Right ventricle myocardium superior (tissue), 1 donor: ENCODE data around the gene RTL9. TPM values are rescaled to one million over a fixed set of nuclear protein-coding genes. Genes with fewer than 3 reads are reported as not detected.
"Not testable (repeated sequence)": the region's sequence is repeated elsewhere in the genome, so short reads cannot be mapped to it uniquely, and the experiment has no call there.

Source experiments
- ATAC-seq: fragments of 200-7000 bp; cut with Tn5 transposase; one replicate; pipeline ENCODE4 v1.9.1; 2020; ENCODE audit warnings: mild to moderate bottlenecking; ENCODE audit not compliant: poor library complexity
- DNase-seq: peaks from one replicate; pipeline ENCODE4 v3.0.0-alpha.2; 2020
- intact Hi-C: fragments of 100-400 bp; cut with DNase I; formaldehyde crosslinking; loops from one replicate; pipeline ENCODE4 v1.11.2; 2022
- total RNA-seq: library from RNA; stranded (reverse); fragmentation: NEBNext Ultra II Directional; extraction: Animal tissue kit (Norgen Biotek cat#: 25700); gene quantifications from one replicate; pipeline ENCODE4 v1.2.1, GENCODE V29; 2021
- donor health status: DM: no; HTN: yes; CAD: no; lungs with severe emphysema.

RTL9 gene
- total RNA-seq, 1 donor from 2014 or later, result 0.35 TPM

DNA sequence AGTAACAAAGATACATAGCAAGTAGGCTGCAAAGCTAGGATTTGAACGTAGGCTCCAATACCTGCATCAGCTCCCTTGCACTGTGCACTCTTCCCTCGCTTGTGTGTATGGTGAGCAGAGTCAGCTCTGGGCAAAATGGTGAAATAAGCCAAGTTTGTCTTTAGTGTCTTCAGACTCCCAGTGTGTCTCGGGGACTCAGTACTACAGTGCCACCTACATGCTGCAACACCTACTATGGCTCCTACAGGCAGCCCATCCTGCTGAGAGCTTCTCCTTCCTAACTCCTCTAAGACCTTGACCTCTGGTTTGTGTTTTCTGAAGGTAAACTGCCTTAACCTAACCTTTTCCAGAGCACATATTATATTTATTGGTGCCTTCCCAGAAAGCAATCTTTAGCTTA lies 42.5 kb downstream of the RTL9 start:
- ATAC-seq (no peak), DNase-seq (no peak)
- intact Hi-C loops, result no loop called here

DNA sequence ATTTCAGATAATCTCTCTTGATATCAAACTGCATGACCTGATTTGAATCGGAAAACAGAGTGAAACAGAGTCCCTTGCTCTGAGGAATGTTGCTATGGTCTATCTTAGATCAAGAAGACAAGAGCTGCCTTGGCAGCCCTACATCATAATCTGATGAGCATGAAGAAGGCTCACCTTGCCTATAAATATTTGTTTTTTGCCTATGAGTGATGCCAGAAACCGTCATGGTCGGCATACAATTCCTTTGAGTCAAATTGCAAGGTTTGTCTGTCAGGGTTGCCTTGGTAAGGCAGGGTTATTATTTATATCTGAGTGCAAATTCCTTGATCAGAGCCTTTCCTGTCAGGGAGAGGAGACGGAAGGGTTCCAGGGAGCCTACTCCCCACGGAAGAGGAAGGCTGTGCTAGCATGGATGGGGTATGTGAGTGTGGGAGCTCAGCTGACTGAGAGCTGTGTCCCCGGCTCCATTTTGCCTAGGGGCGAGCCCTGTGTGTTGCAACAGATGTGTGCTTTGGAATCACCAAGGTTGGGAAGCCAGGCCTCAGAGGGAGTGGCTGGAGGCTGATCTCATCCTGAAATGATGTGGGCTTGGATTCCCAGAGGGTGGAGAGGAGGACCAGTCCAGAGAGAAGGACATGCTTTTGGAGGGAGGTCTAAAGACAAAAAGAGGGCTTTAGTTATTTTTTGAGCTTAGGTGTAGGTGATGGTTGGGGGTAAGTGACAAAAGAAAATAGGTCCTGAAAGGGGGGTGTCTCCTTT lies 43.6 kb downstream of the RTL9 start:
- intact Hi-C loops, result no loop called here
- peak; percentile 60 for DNase-seq
- peak; percentile 71 for ATAC-seq

DNA sequence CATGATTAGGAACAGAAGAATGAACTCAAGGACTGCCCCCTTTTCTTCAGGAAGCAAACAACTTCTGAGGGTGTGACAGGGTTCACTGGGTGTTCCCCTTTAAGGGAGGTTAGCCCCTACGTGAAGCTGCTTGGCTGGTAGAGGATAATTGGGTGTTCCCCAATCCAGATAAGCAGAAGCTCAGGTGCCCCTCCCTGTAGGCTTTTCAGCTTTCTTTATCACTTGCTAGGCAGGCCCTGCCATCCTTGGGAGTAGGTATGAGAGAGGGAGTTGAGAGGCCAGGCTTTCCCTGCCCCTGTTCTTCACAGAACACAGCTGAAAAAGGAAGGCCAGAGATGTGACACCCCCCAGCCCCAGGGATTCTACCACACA lies 44.2 kb downstream of the RTL9 start:
- ATAC-seq, result no peak
- DNase-seq, result no peak
- intact Hi-C loops, result no loop called here

DNA sequence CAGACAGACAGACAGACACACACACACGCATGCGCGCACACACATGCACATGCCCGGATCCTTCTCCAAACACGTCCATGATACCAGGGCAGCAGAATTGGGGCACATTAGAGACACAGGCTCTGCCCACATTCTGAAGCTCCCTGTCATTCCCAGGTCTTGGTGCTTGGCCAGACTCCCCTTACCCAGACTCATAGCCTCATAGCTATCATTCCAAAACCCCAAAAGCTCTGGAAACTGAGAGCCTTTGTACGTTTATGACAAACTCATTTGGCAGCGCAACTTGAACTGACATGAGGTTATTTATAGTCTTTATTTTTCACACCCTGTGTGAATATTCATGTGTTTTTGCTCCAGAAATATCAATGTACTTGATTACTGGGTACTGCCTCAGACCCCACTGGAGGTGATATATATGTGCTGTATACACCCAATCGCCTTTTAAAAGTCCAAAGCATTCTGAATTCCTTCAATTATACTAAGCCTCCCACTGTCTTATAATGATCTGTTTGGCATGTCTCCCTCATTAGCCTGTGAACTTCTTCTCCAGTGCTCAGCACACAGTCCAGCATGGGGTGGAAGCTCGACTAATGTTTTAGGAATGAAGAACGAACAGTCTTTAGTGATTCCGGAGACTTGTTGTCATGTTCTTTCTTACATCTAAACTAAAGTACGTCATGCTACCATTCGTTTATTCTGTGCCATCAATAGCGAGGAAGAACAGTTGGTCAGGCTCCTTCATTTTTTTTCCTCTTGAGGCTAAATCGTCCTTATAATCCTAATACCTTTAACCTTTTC lies 45.0 kb downstream of the RTL9 start:
- intact Hi-C loops, result no loop called here
- no peak for ATAC-seq
- DNase-seq, result no peak

DNA sequence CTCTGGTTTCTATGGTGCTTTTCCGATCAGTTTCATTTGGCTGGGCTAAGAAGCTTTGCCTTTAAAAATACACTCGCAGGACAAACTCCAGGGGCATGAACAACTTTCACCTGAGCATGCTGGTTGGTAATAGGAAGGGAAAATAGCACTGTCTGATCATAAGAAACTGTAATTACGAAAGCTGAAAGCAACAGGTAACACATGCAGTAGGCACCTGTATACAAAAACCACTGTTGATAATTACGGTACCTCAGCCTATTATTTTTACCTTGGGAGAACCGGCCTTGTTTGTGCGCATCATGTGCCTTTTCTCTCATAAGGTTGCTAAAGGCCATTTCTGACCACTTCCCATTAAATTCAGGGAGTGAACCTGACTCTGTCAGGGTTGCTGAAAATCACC lies 45.7 kb downstream of the RTL9 start:
- DNase-seq (no peak), ATAC-seq (no peak)
- intact Hi-C loops, result no loop called here

DNA sequence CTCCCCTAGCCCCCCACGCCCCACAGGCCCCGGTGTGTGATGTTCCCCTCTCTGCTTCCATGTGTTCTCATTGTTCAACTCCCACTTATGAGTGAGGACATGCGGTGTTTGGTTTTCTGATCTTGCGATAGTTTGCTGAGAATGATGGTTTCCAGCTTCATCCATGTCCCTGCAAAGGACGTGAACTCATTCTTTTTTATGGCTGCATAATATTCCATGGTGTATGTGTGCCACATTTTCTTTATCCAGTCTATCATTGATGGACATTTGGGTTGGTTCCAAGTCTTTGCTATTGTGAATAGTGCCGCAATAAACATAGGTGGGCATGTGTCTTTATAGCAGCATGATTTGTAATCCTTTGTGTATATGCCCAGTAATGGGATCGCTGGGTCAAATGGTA lies 47.6 kb downstream of the RTL9 start:
- intact Hi-C loops, result loop anchor here (5.0 kb wide), 1 partner anchor 249 kb away; no protein-coding TSS in a partner anchor
- DNase-seq, ATAC-seq: not testable (repeated sequence)

DNA sequence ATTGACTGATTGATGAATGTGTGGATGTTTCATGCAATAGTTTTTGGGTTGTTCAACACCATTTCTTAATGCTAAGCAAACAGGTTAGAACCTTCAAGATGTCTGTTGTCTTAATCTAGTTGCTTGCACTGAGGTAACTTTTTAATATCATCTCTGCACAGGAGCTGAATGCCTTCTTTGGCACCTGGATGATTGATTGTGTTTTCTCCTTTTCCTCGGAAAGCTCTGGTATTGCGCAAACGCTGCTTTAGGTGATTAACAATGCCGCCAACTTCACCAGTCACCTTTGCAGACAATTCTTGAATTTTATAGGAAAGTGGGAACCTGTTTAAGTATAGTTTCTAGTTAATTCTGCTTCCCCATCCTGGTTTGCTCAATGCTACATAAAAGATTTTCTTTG lies 48.2 kb downstream of the RTL9 start:
- DNase-seq (no peak), ATAC-seq (no peak)
- intact Hi-C loops, result loop anchor here (5.0 kb wide), 1 partner anchor 250 kb away; no protein-coding TSS in a partner anchor

DNA sequence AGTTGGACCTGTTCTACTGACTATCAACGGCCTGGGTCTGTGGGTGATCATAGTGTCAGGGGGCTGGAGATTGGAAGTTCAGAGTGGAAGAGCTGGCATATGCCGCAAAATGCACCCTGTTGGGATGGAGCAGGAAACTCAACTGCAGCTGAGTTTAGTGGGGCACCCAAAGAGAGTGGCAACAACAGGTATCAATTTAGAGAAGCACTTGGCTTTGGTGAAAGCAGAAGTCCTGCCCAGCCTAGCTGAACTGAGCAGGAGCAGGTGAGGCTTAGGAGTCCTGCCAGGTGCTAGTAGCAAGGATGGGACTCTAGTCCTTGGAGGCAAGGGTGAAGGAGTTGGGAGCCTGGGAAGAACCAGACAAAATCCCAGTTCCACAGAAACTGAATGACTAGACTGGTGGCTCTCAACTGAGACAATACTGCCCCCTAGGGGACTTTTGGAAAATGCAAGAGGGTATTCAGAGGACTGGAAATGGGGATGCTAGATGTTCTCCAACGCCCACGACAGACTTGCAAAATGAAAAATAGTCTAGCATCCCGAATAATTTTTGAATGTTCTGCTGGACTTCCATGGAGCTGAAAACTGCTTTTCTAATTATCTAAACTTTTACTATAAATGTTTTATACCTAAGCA lies 49.4 kb downstream of the RTL9 start:
- peak; percentile 79 for ATAC-seq
- no peak for DNase-seq
- intact Hi-C loops, result loop anchor here (5.0 kb wide), 1 partner anchor 251 kb away; no protein-coding TSS in a partner anchor

Other genes starting within 250 kb of the RTL9 start
- 0.62 TPM for gene AMMECR1, start 40.8 kb upstream of the RTL9 start, total RNA-seq